SK-N-SH treated with all-trans-retinoic acid at 6 μM for 48 hours (cell line): Measurements from ENCODE around the gene SIGLEC6.

Experiments
- ATAC-seq: fragments of 200-7000 bp; cut with Tn5 transposase; 3 replicates; pipeline ENCODE4 v1.9.1; 2020; ENCODE audit warnings: mild to moderate bottlenecking, moderate library complexity
- ARNTL ChIP-seq: fragments of 450-650 bp; formaldehyde crosslinking; IDR thresholded peaks from 2 replicates; pipeline ENCODE4 v1.5.0; 2020; ENCODE audit warnings: low read depth, mild to moderate bottlenecking, moderate library complexity, borderline replicate concordance
- BACH2 ChIP-seq: fragments of 250-450 bp; sonication (Bioruptor Pico); IDR thresholded peaks from 2 replicates; pipeline ENCODE4 v1.9.0; 2021; ENCODE audit warnings: mild to moderate bottlenecking, borderline replicate concordance
- CSDC2 ChIP-seq: fragments of 250-450 bp; sonication (Bioruptor Pico); IDR thresholded peaks from 2 replicates; pipeline ENCODE4 v1.5.0; 2020; ENCODE audit warnings: mild to moderate bottlenecking, moderate library complexity
- CSRNP3 ChIP-seq: fragments of 250-450 bp; sonication (Bioruptor Pico); IDR thresholded peaks from 2 replicates; pipeline ENCODE4 v1.5.1; 2021; ENCODE audit warnings: mild to moderate bottlenecking, moderate library complexity
- ESRRG ChIP-seq: fragments of 250-450 bp; sonication (Bioruptor Pico); IDR thresholded peaks from 2 replicates; pipeline ENCODE4 v1.6.1; 2021; ENCODE audit warnings: mild to moderate bottlenecking
- GLIS3 ChIP-seq: fragments of 250-450 bp; sonication (Bioruptor Pico); IDR thresholded peaks from 2 replicates; pipeline ENCODE4 v1.5.0; 2020; ENCODE audit warnings: mild to moderate bottlenecking, moderate library complexity
- OSR1 ChIP-seq: fragments of 250-450 bp; sonication (Bioruptor Pico); IDR thresholded peaks from 2 replicates; pipeline ENCODE4 v1.8.0; 2022; ENCODE audit warnings: moderate library complexity, mild to moderate bottlenecking, inconsistent platforms
- PATZ1 ChIP-seq: fragments of 250-450 bp; sonication (Bioruptor Pico); IDR thresholded peaks from 2 replicates; pipeline ENCODE4 v1.8.0; 2020; ENCODE audit warnings: mild to moderate bottlenecking, moderate library complexity, borderline replicate concordance
- POU6F1 ChIP-seq: fragments of 250-450 bp; sonication (Bioruptor Pico); IDR thresholded peaks from 2 replicates; pipeline ENCODE4 v1.8.0; 2021; ENCODE audit warnings: low read depth, mild to moderate bottlenecking, moderate library complexity, borderline replicate concordance
- PPARA ChIP-seq: fragments of 250-450 bp; sonication (Bioruptor Pico); IDR thresholded peaks from 2 replicates; pipeline ENCODE4 v1.5.0; 2020; ENCODE audit warnings: mild to moderate bottlenecking, borderline replicate concordance
- RARB ChIP-seq: fragments of 250-450 bp; sonication (Bioruptor Pico); IDR thresholded peaks from 2 replicates; pipeline ENCODE4 v1.8.0; 2021; ENCODE audit warnings: mild to moderate bottlenecking, moderate library complexity
- SNAI2 ChIP-seq: fragments of 250-450 bp; sonication (Bioruptor Pico); IDR thresholded peaks from 2 replicates; pipeline ENCODE4 v1.5.0; 2020; ENCODE audit warnings: mild to moderate bottlenecking, moderate library complexity
- TCF4 ChIP-seq: fragments of 250-450 bp; sonication (Bioruptor Pico); IDR thresholded peaks from 2 replicates; pipeline ENCODE4 v1.8.0; 2021; ENCODE audit warnings: mild to moderate bottlenecking, moderate library complexity, borderline replicate concordance
- TOX ChIP-seq: fragments of 250-450 bp; sonication (Bioruptor Pico); IDR thresholded peaks from 2 replicates; pipeline ENCODE4 v1.8.0; 2021; ENCODE audit warnings: mild to moderate bottlenecking, moderate library complexity, borderline replicate concordance
- TSHZ2 ChIP-seq: fragments of 250-450 bp; sonication (Bioruptor Pico); IDR thresholded peaks from 2 replicates; pipeline ENCODE4 v1.5.0; 2020; ENCODE audit warnings: mild to moderate bottlenecking, moderate library complexity
- ZC3H10 ChIP-seq: fragments of 250-450 bp; sonication (Bioruptor Pico); IDR thresholded peaks from 2 replicates; pipeline ENCODE4 v1.5.1; 2021; ENCODE audit warnings: mild to moderate bottlenecking, moderate library complexity
- ZFP3 ChIP-seq: fragments of 250-450 bp; sonication (Bioruptor Pico); IDR thresholded peaks from 2 replicates; pipeline ENCODE4 v1.5.0; 2020; ENCODE audit warnings: mild to moderate bottlenecking, moderate library complexity
- ZFP30 ChIP-seq: fragments of 450-650 bp; formaldehyde crosslinking; IDR thresholded peaks from 2 replicates; pipeline ENCODE4 v1.5.0; 2022; ENCODE audit warnings: mild to moderate bottlenecking, moderate library complexity
- ZNF565 ChIP-seq: fragments of 450-650 bp; formaldehyde crosslinking; conservative IDR thresholded peaks from 2 replicates; pipeline ENCODE4 v1.5.0; 2020; ENCODE audit warnings: low read depth, mild to moderate bottlenecking, moderate library complexity
- ZNF70 ChIP-seq: fragments of 450-650 bp; formaldehyde crosslinking; IDR thresholded peaks from 2 replicates; pipeline ENCODE4 v1.5.0; 2020; ENCODE audit warnings: mild to moderate bottlenecking, moderate library complexity
- ZNF8 ChIP-seq: fragments of 450-650 bp; formaldehyde crosslinking; IDR thresholded peaks from 2 replicates; pipeline ENCODE4 v1.5.0; 2020; ENCODE audit warnings: mild to moderate bottlenecking, moderate library complexity

The SIGLEC6 gene

GRCh38 chr19:51507640-51508058 lies 23.8 kb downstream of the SIGLEC6 start:
- TF ChIP-seq ZFP30 (CRISPR knock-in tag) (no peak), PATZ1 (no peak), SNAI2 (no peak), CSDC2 (CRISPR knock-in tag) (no peak), PPARA (CRISPR knock-in tag) (no peak), BACH2 (CRISPR knock-in tag) (no peak), ARNTL (CRISPR knock-in tag) (no peak)
- TF ChIP-seq, all 23 proteins: peak for 0
- ATAC-seq: no peak

- ATAC-seq: no peak
- TF ChIP-seq CSDC2 (CRISPR knock-in tag) (no peak), RARB (CRISPR knock-in tag) (no peak), ARNTL (CRISPR knock-in tag) (no peak), TCF4 (CRISPR knock-in tag) (no peak), ZFP30 (CRISPR knock-in tag) (no peak), OSR1 (no peak), ESRRG (CRISPR knock-in tag) (no peak), SNAI2 (no peak), ZFP3 (CRISPR knock-in tag) (no peak), POU6F1 (CRISPR knock-in tag) (no peak), PPARA (CRISPR knock-in tag) (no peak), CSRNP3 (CRISPR knock-in tag) (no peak), ZNF70 (no peak), TSHZ2 (CRISPR knock-in tag) (no peak), BACH2 (CRISPR knock-in tag) (no peak), ZNF8 (CRISPR knock-in tag) (no peak), ZC3H10 (CRISPR knock-in tag) (no peak), ZNF565 (CRISPR knock-in tag) (no peak), PATZ1 (no peak)
Observed at GRCh38 chr19:51507192-51507591, 24.3 kb downstream of the SIGLEC6 start.

GRCh38 chr19:51505904-51506303 lies 25.6 kb downstream of the SIGLEC6 start:
- ATAC-seq: no peak
- TF ChIP-seq TOX (no peak), ZNF70 (no peak), OSR1 (no peak), ESRRG (CRISPR knock-in tag) (no peak), PPARA (CRISPR knock-in tag) (no peak), ZFP3 (CRISPR knock-in tag) (no peak), ZNF565 (CRISPR knock-in tag) (no peak), GLIS3 (no peak), ZC3H10 (CRISPR knock-in tag) (no peak), TSHZ2 (CRISPR knock-in tag) (no peak), POU6F1 (CRISPR knock-in tag) (no peak), ZNF8 (CRISPR knock-in tag) (no peak), TCF4 (CRISPR knock-in tag) (no peak), RARB (CRISPR knock-in tag) (no peak), BACH2 (CRISPR knock-in tag) (no peak)
